ENCODE measurements around the gene UBE2E1. TPM values are rescaled to one million over a fixed set of nuclear protein-coding genes. Genes with fewer than 3 reads are reported as not detected.
A peak's percentile ranks its signal among the peaks of the same experiment; 100 is the strongest.

Gene UBE2E1
- polyA plus RNA-seq (ENCODE audit: low read depth in 6 of 6), result 10 to 100 TPM in 5 of 6 donors, 1 to 10 TPM in 1; 8.7 to 33.7 (median 18.1) TPM

DNA sequence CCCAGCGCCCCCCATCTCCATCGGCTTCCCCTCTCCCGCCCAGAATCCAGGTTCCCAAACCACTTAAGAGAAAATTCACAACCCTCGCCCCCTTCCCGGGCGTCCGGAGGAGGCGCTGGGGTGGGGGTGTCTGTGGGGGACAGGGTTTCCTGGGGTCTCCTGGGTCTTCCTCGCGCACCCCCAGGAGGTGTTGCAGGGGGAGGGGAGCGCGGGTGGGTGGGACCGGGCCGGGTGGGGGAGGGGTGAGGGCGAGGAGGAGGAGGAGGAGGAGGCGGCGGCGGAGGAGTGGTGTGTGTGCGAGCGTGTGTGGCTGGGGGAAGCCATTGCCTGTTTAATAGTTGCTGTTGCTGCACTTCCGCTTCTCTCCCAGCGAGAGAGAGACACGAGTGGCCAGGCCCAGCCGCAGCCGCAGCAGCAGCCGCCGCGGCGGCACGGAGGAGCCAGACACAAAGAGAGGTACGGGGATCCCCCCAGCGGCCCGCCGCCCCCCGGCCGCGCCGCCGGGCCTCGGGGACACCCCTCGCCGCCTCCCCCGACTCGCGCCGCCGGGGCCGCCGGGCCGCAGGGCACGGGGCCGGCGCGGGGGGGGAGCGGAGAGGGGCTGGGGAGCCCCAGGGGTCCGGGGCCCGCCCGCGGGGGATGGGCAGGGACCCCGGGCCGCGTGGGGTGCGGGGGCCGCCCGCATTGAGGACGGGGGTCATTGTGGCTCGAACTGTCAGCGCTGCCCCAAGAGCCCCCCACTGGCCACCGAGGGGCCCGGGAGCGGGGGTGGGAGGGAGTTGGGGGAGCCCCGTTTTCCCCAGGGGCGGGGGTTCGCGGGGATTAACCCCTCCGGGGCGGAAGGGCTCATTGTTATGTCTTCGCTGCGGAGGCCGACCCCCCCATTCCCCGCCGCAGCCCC is at the start of gene UBE2E1:
Gene UBE2E1, plus strand, starts transcription at position 323 of the 901 bp plus-strand sequence. CDS start 1,315 bp downstream, outside the sequence.
- Mint-ChIP-seq H3K36me3 (peaks cover 0 to 8% of the 10 kb centered on the region in 2 donors), H3K27ac (peak within 1 kb of the TSS; percentile 80 to 100 (median 97)), H3K4me3 (peak within 1 kb of the TSS; percentile 92 to 100 (median 98)), H3K4me1 (peaks cover 40 to 47% (median 46%) of the 10 kb centered on the region in 3 donors), H3K9me3 (no peaks in the 10 kb centered on the region), H3K27me3 (no peaks in the 10 kb centered on the region)
- ATAC-seq (ENCODE audit: low read depth in 2 of 2) (peak; percentile 84 to 86), DNase-seq (peak; percentile 81)

DNA sequence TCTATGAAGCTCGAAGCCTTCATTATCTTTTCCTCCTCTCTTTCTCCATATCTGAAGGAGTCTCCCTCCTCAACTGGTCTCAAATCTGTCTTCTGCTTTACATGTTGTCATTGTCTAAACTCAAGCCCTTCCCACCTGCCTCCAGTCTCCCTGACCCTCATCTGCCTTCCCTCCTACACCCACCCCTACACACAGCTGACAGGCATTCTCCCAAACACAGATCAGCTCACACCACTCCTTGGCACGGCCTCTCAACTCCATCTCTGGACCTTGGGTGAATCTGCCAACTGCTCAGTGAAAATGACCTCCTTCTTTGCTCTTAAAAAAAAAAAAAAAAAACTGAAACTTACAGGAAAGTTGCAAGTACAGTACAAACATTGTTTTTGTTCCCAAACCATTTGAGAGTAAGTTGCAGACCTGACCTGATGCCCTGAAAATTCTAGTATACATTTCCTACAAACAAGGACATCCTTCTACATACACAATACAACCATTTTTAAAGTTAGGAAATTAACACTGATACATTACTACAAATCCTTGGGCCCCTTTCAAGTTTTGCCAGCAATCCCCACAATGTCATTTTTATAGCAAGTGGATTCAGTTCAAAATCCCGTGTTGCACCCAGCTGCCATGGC is 49.4 kb upstream of the UBE2E1 start:
- Mint-ChIP-seq H3K4me1 (peaks cover 9 to 14% (median 13%) of the 10 kb centered on the region in 3 donors), H3K9me3 (no peaks in the 10 kb centered on the region), H3K4me3 (no peak overlapping the region), H3K27me3 (peaks cover 0 to 2% (median 0%) of the 10 kb centered on the region in 3 donors), H3K27ac (peak overlapping the region in 2 of 6 donors; percentile 69 to 91), H3K36me3 (no peaks in the 10 kb centered on the region)
- DNase-seq (no peak), ATAC-seq (ENCODE audit: low read depth in 2 of 2) (no peak)

GRCh38 chr3:23758253-23758838 is 47.4 kb upstream of the UBE2E1 start:
- DNase-seq (no peak), ATAC-seq (ENCODE audit: low read depth in 2 of 2) (no peak)
- Mint-ChIP-seq H3K27ac (no peak overlapping the region), H3K27me3 (no peaks in the 10 kb centered on the region), H3K4me3 (no peak overlapping the region), H3K9me3 (no peaks in the 10 kb centered on the region), H3K36me3 (no peaks in the 10 kb centered on the region), H3K4me1 (peaks cover 23 to 34% (median 31%) of the 10 kb centered on the region in 3 donors)

- no peak for ATAC-seq (ENCODE audit: low read depth in 2 of 2)
- Mint-ChIP-seq H3K27me3 (no peaks in the 10 kb centered on the region), H3K4me1 (peaks cover 23 to 37% (median 31%) of the 10 kb centered on the region in 3 donors), H3K4me3 (peak overlapping the region in 2 of 8 donors; percentile 10), H3K27ac (peak overlapping the region in 2 of 6 donors; percentile 18 to 36), H3K9me3 (no peaks in the 10 kb centered on the region), H3K36me3 (no peaks in the 10 kb centered on the region)
- no peak for DNase-seq
Observed at GRCh38 chr3:23760325-23760724, 45.4 kb upstream of the UBE2E1 start.

DNA sequence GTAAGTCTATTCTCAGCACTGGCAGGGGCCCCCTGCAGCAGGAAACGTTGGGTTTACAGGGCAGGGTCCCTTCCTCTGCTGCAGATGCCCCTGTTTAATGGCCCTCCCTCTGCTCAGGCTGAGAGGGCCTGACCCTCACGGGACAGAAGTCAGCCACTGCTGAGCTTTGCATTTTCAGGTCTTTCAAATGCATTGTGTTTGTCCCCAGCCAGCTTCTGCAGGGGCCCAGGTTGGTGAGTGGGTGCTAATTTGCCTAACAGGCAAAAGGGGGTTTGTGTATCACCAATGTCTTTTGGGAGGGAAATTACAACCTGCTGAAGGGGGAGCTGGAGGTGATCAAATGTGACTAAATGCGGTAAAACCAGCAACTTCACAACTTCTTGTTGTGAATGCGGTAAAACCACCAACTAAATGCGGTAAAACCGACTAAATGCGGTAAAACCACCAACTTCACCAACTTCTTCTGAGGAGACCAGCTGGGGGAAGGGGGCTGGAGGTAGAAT is 44.8 kb upstream of the UBE2E1 start:
- no peaks in the 10 kb centered on the region for H3K9me3 Mint-ChIP-seq
- no peak for DNase-seq
- peak; percentile 61 to 67 for ATAC-seq (ENCODE audit: low read depth in 2 of 2)
- peak overlapping the region in 5 of 6 donors; percentile 18 to 54 (median 33) for H3K27ac Mint-ChIP-seq
- H3K4me3 Mint-ChIP-seq, result peak overlapping the region in 5 of 8 donors; percentile 10 to 71 (median 30)
- H3K4me1 Mint-ChIP-seq, result peaks cover 23 to 37% (median 31%) of the 10 kb centered on the region in 3 donors
- no peaks in the 10 kb centered on the region for H3K27me3 Mint-ChIP-seq
- no peaks in the 10 kb centered on the region for H3K36me3 Mint-ChIP-seq

GRCh38 chr3:23761440-23761896 is 44.3 kb upstream of the UBE2E1 start:
- H3K27ac Mint-ChIP-seq, result peak overlapping the region in 3 of 6 donors; percentile 5 to 60 (median 28)
- H3K9me3 Mint-ChIP-seq, result no peaks in the 10 kb centered on the region
- ATAC-seq (ENCODE audit: low read depth in 2 of 2) (peak in 1 of 2 donors; percentile 39), DNase-seq (no peak)
- no peak overlapping the region for H3K4me3 Mint-ChIP-seq
- peaks cover 23 to 37% (median 31%) of the 10 kb centered on the region in 3 donors for H3K4me1 Mint-ChIP-seq
- no peaks in the 10 kb centered on the region for H3K36me3 Mint-ChIP-seq
- no peaks in the 10 kb centered on the region for H3K27me3 Mint-ChIP-seq

GRCh38 chr3:23762214-23762613 is 43.5 kb upstream of the UBE2E1 start:
- H3K36me3 Mint-ChIP-seq, result no peaks in the 10 kb centered on the region
- H3K27me3 Mint-ChIP-seq, result no peaks in the 10 kb centered on the region
- no peak for DNase-seq
- H3K4me1 Mint-ChIP-seq, result peaks cover 23 to 37% (median 31%) of the 10 kb centered on the region in 3 donors
- H3K27ac Mint-ChIP-seq, result peak overlapping the region in 4 of 6 donors; percentile 32 to 72 (median 52)
- no peaks in the 10 kb centered on the region for H3K9me3 Mint-ChIP-seq
- H3K4me3 Mint-ChIP-seq, result peak overlapping the region in 7 of 8 donors; percentile 40 to 86 (median 69)
- peak; percentile 62 to 70 for ATAC-seq (ENCODE audit: low read depth in 2 of 2)

GRCh38 chr3:23762759-23763477 is 42.8 kb upstream of the UBE2E1 start:
- H3K4me1 Mint-ChIP-seq, result peaks cover 23 to 37% (median 31%) of the 10 kb centered on the region in 3 donors
- peak overlapping the region in 5 of 6 donors; percentile 36 to 76 (median 69) for H3K27ac Mint-ChIP-seq
- DNase-seq (no peak), ATAC-seq (ENCODE audit: low read depth in 2 of 2) (peak; percentile 3 to 9)
- H3K27me3 Mint-ChIP-seq, result no peaks in the 10 kb centered on the region
- peak overlapping the region; percentile 40 to 88 (median 73) for H3K4me3 Mint-ChIP-seq
- no peaks in the 10 kb centered on the region for H3K9me3 Mint-ChIP-seq
- H3K36me3 Mint-ChIP-seq, result no peaks in the 10 kb centered on the region

DNA sequence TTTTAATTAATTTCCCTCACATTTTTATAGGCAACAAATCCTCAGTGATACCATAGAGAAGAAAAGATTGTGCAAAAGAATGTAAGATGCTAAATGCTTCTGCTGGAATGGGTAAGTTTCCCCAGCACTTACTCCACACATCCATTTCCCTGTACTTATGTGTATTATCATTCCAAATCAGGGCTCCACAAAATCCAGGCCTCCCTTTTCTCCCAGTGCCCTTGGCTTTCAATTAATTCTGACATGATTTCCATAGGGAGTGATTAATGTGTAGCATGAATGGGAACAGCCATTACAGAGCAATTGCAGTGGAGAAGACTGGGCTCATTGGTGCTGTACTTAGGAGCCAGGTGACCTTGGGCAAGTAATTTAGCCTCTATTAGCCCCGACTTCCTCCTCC is 41.3 kb upstream of the UBE2E1 start:
- Mint-ChIP-seq H3K9me3 (no peaks in the 10 kb centered on the region), H3K4me3 (no peak overlapping the region), H3K27ac (peak overlapping the region in 1 of 6 donors; percentile 53), H3K4me1 (peaks cover 23 to 37% (median 31%) of the 10 kb centered on the region in 3 donors), H3K27me3 (no peaks in the 10 kb centered on the region), H3K36me3 (no peaks in the 10 kb centered on the region)
- DNase-seq (no peak), ATAC-seq (ENCODE audit: low read depth in 2 of 2) (no peak)

DNA sequence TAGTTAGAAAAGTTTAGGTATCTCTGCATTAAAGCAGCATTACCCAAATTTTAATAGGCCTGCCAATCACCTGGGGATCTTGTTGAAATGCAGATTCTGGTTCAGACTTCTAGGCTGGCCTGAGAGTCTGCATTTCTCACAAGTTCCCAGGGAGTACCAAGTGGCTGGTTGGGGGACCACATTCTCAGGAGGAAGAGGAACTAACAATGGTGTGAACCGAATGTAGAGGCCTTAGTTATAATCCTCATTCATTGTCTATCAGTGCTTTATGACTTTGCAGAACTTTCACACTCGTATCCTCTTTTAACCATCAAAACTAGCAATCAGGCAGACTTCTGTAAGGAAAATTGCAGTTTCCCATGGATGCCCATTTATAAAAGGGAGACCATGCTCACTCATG is 38.2 kb upstream of the UBE2E1 start:
- Mint-ChIP-seq H3K4me3 (no peak overlapping the region), H3K4me1 (peaks cover 3 to 11% (median 7%) of the 10 kb centered on the region in 3 donors), H3K27ac (no peak overlapping the region), H3K36me3 (no peaks in the 10 kb centered on the region), H3K9me3 (no peaks in the 10 kb centered on the region), H3K27me3 (no peaks in the 10 kb centered on the region)
- DNase-seq, result no peak
- ATAC-seq (ENCODE audit: low read depth in 2 of 2), result no peak

- DNase-seq, result no peak
- no peak for ATAC-seq (ENCODE audit: low read depth in 2 of 2)
- H3K4me1 Mint-ChIP-seq, result peaks cover 11 to 13% (median 13%) of the 10 kb centered on the region in 3 donors
- H3K36me3 Mint-ChIP-seq, result no peaks in the 10 kb centered on the region
- H3K9me3 Mint-ChIP-seq, result peaks cover 0 to 6% (median 3%) of the 10 kb centered on the region in 7 donors
- no peaks in the 10 kb centered on the region for H3K27me3 Mint-ChIP-seq
- H3K27ac Mint-ChIP-seq, result no peak overlapping the region
- no peak overlapping the region for H3K4me3 Mint-ChIP-seq
Observed at GRCh38 chr3:23775254-23775909, 30.4 kb upstream of the UBE2E1 start.

GRCh38 chr3:23776352-23776891 is 29.3 kb upstream of the UBE2E1 start:
- H3K36me3 Mint-ChIP-seq, result no peaks in the 10 kb centered on the region
- no peak for DNase-seq
- H3K4me1 Mint-ChIP-seq, result peaks cover 12 to 16% (median 15%) of the 10 kb centered on the region in 3 donors
- H3K27me3 Mint-ChIP-seq, result no peaks in the 10 kb centered on the region
- H3K9me3 Mint-ChIP-seq, result peaks cover 0 to 6% (median 3%) of the 10 kb centered on the region in 7 donors
- ATAC-seq (ENCODE audit: low read depth in 2 of 2), result no peak
- H3K4me3 Mint-ChIP-seq, result no peak overlapping the region
- no peak overlapping the region for H3K27ac Mint-ChIP-seq

Measured in naive B cell (primary cell).